Daoy (cell line): ENCODE measurements around the gene HNRNPUL2. TPM values are rescaled to one million over a fixed set of nuclear protein-coding genes. Genes with fewer than 3 reads are reported as not detected.
"Not testable (repeated sequence)": the region's sequence is repeated elsewhere in the genome, so short reads cannot be mapped to it uniquely, and the experiment has no call there.

Experiments used
- DNase-seq: peaks from one replicate; pipeline ENCODE4 v3.0.0-alpha.2; 2015; ENCODE audit warnings: low read depth
- total RNA-seq: library from RNA; depleted of rRNA; stranded (reverse); fragments of >200 nt; shearing (Covaris generic); gene quantifications from 2 replicates; pipeline ENCODE4 v1.2.3, GENCODE V29; 2014; rRNA removed

Gene HNRNPUL2
- total RNA-seq: 6.8 and 8.2 TPM in 2 replicates

DNA sequence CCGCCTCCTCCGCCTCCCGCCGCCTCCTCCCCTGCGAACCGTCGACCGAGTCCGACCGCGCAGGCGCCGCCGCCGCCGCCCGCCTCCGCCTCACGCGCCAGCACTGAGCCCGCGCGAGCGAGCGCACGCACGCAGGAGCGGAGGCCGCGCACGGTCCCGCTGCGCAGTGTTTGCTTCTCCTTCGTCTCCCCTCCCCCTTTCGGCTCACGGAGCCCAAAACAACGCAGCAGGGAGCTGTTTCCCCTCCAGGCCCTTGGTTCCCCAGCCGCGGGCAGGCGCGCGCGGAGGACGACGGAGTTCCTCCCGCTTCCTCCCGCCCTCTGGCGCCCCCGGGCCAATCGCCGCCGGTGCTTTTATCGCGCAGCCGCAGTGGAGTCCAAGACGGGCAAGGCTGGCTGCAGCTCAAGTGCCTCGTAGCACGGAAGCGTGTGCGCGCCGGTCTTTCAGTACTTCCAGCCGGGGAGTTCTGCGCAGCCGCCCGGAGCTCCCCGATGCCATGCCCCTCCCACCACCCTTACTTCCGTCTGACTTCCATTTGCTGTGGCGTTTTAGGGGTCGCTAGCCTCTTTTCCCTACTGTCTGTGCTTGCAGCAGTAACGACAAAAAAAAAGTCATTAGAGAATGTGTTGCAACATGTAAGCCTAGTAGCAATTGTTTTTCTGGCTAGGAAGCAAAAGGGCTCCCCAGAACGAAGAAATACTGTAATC is at the start of gene HNRNPUL2:
Gene HNRNPUL2, minus strand, starts transcription at position 293 of the 707 bp plus-strand sequence. CDS start 301 bp downstream, outside the sequence.
- peak; percentile 99 for DNase-seq

DNA sequence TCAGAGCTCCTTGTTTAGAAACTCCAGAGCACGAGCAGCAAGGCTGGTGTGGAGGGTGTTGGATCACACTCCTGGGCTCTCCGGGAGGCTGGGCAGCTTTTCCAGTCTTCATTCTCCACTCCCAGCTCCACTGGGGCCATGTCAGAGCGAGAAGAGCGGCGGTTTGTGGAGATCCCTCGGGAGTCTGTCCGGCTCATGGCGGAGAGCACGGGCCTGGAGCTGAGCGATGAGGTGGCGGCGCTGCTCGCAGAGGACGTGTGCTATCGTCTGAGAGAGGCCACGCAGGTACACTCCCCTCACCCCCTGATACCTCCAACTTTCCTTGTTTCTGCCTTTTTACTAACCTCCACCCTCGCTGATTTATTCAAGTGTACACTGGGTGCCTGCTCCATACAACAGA is 48.4 kb upstream of the HNRNPUL2 start:
- no peak for DNase-seq

DNA sequence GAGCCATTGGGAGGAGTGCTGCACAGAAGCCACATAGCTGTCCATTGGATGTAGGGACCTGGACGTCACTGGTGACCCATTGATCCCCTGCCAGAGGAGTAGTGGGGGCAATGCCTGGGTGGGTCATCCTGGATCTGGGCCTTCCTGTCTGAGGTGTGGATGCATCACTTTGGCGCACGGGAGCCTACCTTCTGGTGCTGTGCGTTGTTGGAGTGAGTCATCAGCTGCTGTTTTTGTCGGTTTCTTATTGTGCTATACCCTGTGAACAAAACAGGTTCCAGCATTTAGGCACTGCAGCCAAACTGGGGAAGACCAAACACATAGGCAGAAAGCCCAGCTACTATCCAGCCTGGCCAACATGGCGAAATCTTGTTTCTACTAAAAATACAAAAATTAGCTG is 47.1 kb upstream of the HNRNPUL2 start:
- DNase-seq: no peak

GRCh38 chr11:62771144-62772021 is 44.1 kb upstream of the HNRNPUL2 start, which contains the start of gene TAF6L:
Gene TAF6L (plus strand): TSS chr11:62771396. CDS start chr11:62775784, 4,388 bp downstream.
- DNase-seq: peak; percentile 97

DNA sequence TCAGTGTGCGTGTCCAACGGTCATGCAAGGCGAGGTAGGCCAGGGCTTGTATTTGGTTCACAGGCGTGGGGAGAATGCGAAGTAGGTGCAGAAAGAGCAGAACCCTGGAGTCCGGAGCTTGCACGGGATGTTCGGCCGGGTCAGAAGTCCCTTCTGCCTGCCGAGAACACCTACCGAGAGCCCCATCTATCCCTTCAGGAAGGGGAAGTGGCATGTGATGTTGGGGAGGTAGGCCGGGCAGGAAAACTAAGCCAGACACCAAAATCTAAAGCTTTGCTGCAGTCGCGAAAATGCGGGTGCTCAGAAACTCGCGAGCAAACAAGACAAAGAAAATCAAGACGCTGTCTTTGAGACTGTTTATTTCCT is 43.5 kb upstream of the HNRNPUL2 start:
- no peak for DNase-seq

DNA sequence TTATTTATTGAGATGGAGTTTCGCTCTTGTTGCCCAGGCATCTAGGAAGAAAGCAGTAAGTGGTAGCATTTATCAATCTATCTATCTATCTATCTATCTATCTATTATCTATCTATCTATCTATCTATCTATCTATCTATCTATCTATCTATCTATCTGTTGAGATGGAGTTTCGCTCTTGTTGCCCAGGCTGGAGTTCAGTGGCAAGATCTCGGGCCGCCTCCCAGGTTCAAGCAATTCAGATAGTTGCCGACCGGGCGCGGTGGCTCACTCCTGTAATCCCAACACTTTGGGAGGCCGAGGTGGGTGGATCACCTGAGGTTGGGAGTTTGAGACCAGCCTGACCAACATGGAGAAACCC is 33.6 kb upstream of the HNRNPUL2 start:
- not testable (repeated sequence) for DNase-seq

DNA sequence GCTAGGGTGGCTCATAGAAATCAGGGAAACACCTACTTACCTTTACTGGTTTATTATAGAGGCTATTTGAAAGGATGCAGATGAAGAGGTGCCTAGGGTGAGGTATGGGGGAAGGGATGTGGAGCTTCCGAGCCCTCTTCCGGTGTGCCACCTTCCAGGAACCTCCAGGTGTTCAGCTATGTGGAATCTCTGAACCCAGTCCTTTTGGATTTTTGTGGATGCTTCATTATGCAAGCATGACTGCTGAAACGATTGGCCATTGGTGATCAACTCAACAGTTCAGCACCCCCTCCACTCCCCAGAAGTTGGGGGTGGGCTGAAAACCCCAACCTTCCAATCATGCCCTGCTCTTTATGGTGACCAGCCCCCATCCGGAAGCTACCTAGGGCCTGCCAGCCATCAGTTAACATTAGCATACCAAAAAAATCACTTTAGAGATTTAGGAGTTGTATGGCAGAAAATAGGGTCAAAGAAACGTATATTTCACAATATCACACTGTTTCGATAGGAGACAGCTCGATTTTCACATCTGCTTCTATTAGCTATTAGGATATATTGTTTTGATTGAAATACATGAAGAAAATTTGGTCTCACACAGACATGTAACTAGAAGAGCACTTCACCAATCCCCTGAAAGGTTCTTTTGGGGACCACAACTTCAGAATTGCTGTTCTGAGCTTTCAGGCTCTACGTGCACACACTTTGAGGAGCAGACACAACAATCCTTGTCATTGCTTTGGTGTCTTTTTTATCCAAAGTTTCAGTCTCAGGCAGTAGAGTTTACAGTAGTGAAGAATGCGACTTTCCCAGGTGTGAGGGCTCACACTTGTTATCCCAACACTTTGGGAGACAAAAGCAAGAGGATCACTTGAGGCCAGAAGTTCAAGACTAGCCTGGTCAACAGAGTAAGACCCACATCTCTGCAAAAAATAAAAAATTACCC is 30.9 kb upstream of the HNRNPUL2 start:
- no peak for DNase-seq

DNA sequence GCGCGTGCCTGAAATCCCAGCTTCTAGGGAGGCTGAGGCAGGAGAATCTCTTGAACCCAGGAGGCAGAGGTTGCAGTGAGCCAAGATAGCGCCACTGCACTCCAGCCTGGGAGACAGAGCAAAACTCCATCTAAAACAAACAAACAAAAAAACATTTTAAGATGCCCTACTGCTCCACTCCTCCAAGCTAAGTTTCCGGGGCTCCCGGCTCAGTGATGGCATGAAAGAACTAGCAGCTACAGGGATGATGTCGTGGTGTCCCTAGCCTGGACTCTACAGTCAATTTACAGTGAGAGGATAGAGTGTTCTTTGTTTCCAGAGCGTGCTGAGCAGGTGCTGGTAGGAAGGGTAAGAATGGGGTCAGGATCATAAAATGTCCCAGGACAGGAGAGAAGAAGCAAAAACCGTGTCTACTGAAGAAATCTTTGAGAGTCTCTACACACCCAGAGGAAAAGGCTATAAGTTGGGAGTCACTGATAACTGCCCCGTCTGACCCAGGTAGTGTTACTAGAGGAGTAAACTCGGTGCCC is 27.9 kb upstream of the HNRNPUL2 start:
- no peak for DNase-seq

- DNase-seq: peak; percentile 99
Measured at GRCh38 chr11:62753736-62754603, 26.7 kb upstream of the HNRNPUL2 start, which contains the start of gene ZBTB3. Gene ZBTB3 (minus strand): TSS chr11:62754160. CDS start chr11:62753664, 496 bp downstream.

- DNase-seq: no peak
Measured at GRCh38 chr11:62752994-62753735, 25.9 kb upstream of the HNRNPUL2 start.

DNA sequence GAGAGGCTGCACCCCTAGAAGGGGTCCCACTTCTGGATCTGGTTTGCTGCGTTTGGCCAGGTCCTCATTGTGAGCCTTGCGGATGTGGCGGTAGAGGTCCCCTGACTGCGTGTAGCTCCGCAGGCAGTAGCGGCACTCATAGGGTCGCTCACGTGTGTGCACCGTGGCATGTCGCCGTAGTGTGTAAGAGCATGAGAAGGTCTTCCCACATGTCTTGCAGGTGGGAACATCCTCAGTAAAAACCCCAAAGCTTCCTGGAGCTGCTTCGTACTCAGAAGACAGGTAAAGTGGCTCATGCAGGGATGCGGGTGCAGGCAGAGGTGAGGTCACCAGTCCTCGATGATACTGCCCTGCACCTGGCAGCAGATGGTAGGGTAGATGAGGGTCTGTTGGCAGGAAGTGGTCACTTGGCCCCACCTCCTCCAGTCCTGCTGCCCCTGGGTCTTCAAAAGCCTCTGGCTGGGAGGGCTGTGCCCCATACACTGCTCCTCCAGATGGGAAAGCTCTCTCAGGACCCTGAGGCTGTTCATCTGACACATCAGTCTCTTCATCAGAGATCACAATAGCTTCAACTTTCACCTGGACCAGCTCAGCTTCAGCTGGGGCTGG is 25.0 kb upstream of the HNRNPUL2 start:
- DNase-seq: no peak

GRCh38 chr11:62749931-62750330 is 22.7 kb upstream of the HNRNPUL2 start:
- DNase-seq: not testable (repeated sequence)

DNA sequence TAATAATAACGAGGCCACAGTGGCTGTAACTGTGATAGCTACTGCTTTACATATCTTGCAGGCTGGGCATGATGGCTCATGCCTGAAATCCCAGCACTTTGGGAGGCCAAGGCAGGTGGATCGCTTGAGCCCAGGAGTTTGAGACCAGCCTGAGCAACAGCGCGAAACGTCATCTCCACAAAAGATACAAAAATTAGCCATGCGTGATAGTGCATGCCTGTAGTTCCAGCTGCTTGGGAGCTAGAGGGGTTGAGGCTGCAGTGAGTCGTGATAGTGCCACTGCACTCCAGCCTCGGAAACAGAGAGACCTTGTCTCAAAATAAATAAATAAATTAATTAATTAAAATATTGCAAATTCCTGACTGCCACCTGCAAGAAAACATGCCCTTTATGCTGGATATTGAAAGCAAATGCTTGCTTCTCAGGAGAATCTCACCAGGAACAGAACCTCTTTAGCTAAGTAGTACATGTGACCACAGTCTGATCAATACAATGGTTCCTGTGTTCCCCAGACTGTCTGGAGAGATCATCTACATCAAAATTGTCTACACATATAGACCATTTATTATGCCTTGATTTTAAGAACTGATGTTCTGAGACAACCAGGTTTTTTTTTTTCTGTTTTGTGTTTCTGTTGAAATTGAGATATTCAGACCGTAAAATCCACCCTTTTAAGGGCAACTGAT is 20.4 kb upstream of the HNRNPUL2 start:
- no peak for DNase-seq

- DNase-seq: no peak
Measured at GRCh38 chr11:62737196-62737595, 9.9 kb upstream of the HNRNPUL2 start.

GRCh38 chr11:62732830-62733229 is 5.6 kb upstream of the HNRNPUL2 start:
- no peak for DNase-seq

DNA sequence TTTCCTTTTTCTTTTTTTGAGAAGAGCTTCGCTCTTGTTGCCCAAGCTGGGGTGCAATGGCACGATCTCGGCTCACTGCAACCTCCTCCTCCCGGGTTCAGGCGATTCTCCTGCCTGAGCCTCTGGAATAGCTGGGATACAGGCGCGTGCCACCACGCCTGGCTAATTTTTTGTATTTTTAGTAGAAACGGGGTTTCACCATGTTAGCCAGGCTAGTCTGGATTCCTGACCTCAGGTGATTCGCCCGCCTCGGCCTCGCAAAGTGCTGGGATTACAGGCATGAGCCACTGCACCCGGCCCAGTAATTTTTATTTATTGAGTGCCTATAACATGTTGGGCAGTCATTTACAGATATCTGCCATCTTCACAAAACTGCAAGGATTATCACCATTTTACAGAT is 2.8 kb upstream of the HNRNPUL2 start:
- not testable (repeated sequence) for DNase-seq

GRCh38 chr11:62728171-62728988 is 1.1 kb upstream of the HNRNPUL2 start, which contains the start of gene TTC9C:
Gene TTC9C (plus strand): TSS chr11:62728486. CDS start chr11:62728849, 363 bp downstream.
- peak; percentile 90 for DNase-seq

- peak; percentile 95 for DNase-seq
Measured at GRCh38 chr11:62727872-62728170, 564 bp upstream of the HNRNPUL2 start.
